GM21423 (cell line): ENCODE measurements around the gene DPF1.

Experiments used
- ATAC-seq: cut with Tn5 transposase; IDR thresholded peaks from one replicate; pipeline ENCODE4 v1.9.1; 2021; ENCODE audit warnings: mild to moderate bottlenecking, moderate library complexity; ENCODE audit not compliant: unreplicated experiment

DPF1 gene

GRCh38 chr19:38221919-38222830 lies 1.8 kb downstream of the DPF1 start:
- no peak for ATAC-seq

DNA sequence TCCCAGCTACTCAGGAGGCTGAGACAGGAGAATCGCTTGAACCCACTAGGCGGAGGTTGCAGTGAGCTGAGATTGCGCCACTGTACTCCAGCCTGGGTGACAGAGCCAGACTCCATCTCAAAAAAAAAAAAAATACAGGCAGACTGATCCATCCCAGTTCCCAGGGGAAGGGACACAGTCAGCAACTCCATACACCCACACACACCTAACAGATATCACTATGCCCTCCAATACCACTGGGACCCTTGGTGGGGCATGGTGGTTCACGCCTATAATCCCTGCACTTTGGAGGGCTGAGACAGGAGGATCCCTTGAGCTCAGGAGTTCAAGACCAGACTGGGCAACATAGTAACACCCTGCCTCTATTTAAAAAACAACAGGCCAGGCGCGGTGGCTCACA lies 2.6 kb downstream of the DPF1 start:
- ATAC-seq, result no peak

GRCh38 chr19:38219221-38219620 lies 4.8 kb downstream of the DPF1 start:
- ATAC-seq, result no peak

- no peak for ATAC-seq
These were observed 5.8 kb downstream of the DPF1 start for GRCh38 chr19:38218204-38218603.

DNA sequence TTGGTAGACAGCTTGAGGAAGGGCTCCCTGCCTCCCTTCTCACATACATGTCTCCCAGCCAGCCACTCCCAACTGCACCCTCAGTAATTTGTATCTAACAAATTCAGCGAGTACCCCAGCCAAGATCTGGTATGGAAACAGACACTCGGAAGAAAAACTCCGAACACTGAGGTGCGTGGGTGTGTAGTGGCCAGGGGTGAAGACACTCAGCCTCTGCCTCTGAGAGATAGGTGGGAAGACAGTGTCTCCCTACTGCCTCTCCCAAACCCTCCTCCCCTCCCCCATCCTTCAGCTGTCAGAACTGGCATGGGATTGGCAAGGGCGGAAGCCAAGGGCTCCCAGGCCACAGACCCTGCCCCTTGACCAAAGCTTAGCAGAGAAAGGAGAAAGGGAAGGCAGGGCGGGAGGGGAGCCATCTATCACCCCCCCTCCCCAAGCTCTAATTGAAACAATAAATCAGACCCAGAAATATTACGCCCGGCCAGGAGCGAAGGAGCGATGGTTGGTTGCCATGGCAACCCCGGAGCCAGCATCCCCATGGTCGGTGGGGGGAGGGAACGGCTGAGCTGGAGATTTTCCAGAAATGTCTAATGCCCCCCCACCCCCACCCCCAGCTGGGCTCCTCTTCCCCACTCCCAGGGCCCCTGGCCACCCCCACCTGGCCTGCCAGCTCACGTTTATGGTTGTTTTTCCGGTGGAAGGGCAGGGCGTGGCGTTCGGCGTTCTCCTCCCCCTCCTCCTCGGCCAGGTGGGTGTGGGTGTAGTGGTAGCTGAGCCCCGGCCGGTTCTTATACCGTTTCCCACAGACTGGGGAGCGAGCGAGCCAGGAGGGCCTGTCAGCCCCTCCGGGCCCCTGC lies 7.0 kb downstream of the DPF1 start:
- no peak for ATAC-seq

GRCh38 chr19:38213911-38214625 lies 10.0 kb downstream of the DPF1 start:
- peak; percentile 46 for ATAC-seq

- no peak for ATAC-seq
These were observed 10.6 kb downstream of the DPF1 start for GRCh38 chr19:38213469-38213868.

DNA sequence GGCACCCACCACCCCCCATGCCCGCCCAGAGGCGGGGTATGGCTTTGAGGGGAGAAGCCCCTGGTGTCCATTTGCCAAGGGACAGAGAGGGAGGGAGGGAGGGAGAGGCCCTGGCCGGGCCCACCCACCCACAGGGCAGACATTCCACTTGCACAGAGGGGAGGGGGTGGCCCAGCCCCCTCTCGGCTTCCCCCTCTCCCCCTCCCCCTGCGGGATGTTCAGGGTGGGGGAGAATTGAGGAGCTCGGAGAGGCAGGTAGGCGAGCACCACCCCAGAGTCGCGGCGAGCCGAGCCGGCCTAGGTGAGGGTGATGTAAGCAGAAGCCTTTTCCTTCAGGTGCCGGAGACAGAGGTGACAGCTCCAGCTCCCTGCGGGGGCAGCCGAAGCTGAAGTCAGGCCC lies 12.3 kb downstream of the DPF1 start:
- ATAC-seq, result no peak

GRCh38 chr19:38211151-38211591 lies 12.9 kb downstream of the DPF1 start:
- ATAC-seq, result no peak

GRCh38 chr19:38210458-38210987 lies 13.5 kb downstream of the DPF1 start:
- no peak for ATAC-seq

DNA sequence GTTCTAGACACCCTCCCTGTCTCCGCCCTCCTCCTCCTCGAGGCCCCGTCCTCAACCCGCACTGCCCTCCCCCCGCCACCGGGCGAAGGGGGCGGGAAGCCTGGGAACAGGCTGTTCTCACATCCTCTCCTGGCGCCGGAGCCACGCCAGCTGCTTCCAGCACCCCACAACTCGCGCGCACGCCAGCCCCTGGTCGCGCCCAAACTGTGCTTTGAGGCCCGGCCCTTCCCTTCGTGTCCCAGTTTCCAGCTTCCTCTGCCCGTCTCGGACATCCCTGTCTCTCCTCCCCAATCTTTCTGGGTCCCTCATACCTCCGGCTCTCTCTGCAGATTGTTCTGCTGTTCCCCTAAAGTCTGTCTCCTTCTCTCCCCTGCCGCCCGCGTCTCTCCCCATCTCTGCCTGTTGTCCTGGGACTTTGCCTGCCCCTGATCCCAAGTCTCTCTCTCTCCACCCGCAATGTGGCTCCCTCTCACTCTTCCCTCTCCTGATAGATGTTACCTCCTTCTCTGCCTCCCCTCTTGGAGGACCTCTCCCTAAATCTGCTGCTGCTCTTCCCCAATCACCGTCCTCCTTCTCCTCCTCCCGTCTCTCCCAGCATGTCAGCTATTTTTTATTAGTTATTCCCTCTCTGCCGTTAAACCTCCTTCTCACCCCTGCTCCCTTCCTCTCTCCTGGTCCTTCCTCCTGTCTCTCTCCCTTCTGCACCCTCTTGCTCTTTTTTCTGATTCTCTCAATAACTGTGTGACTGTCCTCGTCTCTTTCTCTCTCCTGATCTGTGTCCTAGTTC lies 14.2 kb downstream of the DPF1 start:
- no peak for ATAC-seq

- no peak for ATAC-seq
These were observed 14.9 kb downstream of the DPF1 start for GRCh38 chr19:38209152-38209551.

- ATAC-seq, result no peak
These were observed 15.5 kb downstream of the DPF1 start for GRCh38 chr19:38208571-38208970.

- no peak for ATAC-seq
These were observed 16.5 kb downstream of the DPF1 start for GRCh38 chr19:38207543-38207942.

- no peak for ATAC-seq
These were observed 17.1 kb downstream of the DPF1 start for GRCh38 chr19:38206928-38207327.

DNA sequence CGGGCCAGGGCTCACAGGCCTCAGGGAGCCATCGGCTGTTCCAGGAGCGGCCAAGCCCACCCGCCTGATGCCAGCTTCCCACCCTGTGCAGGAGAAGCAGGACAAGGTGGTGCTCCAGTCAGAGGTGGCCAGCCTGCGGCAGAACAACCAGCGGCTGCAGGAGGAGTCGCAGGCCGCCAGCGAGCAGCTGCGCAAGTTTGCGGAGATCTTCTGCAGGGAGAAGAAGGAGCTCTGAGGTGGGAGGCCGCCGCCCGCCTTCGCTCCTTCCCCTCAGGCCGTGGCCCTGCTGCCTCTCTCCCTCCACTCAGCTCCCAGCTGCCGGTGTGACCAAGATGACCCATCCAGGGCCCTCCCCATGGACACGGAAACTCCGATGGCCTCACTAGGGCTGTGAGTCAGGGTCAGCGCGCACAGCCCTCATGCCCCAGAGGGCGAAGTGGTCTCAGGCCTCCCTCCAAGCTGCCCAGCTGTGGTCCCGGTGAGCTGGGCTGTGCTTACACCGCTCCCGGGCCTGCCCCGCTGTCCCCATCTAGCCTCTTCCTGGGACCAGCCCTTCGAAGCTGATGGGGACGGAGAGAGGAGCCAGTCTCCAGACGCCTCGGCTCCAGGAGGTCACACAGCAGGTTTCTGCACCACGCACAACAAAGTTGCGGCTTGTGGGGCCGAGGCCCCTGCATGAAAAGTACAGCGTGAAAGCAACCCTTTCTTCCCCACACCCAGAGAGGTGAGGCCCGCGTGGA lies 17.8 kb downstream of the DPF1 start:
- ATAC-seq, result no peak

DNA sequence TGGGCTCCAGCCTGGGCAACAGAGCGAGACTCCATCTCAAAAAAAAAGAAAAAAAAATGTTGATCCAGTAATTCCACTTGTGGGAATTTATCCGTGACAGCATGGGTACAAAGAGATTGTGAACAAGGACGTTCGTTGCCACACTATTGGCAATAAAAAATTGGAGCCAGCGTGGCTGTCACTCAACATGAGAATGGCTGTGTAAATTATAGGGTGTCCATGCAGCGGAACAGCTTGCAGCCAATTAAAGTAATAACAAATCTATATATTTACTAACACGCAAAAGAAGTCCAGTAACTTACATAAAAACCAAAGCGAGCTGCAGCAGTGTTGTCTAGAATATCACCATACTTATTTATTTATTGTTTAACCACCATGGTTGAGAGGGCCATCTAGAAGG lies 19.3 kb downstream of the DPF1 start:
- ATAC-seq, result no peak

GRCh38 chr19:38204096-38204495 lies 19.9 kb downstream of the DPF1 start:
- ATAC-seq, result no peak

DNA sequence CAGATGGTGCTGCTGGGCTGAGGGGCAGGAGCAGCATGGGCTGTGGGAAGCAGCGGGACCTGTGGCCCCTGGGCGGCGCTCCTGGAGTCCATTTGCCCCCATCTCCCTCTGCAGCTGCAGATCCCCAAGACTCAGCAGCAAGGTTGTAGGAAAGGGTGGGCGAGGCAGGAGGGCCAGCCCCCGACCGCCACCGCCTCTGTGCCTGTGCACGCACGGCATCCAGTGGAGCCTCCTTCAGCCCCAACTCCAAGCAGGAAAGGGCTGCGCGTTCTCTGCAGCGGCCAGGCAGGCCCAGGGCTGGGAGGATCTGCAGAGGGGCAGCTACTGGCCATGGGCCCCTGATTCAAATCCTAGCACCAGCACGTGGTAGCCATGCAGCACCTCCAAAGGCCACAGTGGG lies 20.8 kb downstream of the DPF1 start:
- no peak for ATAC-seq
